Panc1 (cell line): Measurements from ENCODE around the gene KRTAP5-7. TPM values are rescaled to one million over a fixed set of nuclear protein-coding genes. Genes with fewer than 3 reads are reported as not detected.
"Not testable (repeated sequence)": the region's sequence is repeated elsewhere in the genome, so short reads cannot be mapped to it uniquely, and the experiment has no call there.

Experiments
- ATAC-seq: fragments of 200-7000 bp; cut with Tn5 transposase; 2 replicates; pipeline ENCODE4 v1.9.1; 2020; ENCODE audit warnings: mild to moderate bottlenecking, moderate library complexity
- BruUV-seq: library from RNA; stranded (reverse); fragments of 400-500 nt; replicated peaks from 2 replicates; lab custom pipeline; 2021; lab: Mats Ljungman, UMichigan
- CTCF ChIA-PET: fragments of 300-600 bp; sonication (Branson Sonifier 250); formaldehyde crosslinking; loops from one replicate; lab custom pipeline; 2022; ENCODE audit warnings: antibody characterized with exemption; lab: Charles Lee
- POLR2A ChIA-PET: fragments of 300-600 bp; sonication (Branson Sonifier 250); formaldehyde crosslinking; loops from one replicate; lab custom pipeline; 2022; ENCODE audit warnings: antibody characterized with exemption; lab: Charles Lee
- DNase-seq: peaks from one replicate; pipeline ENCODE4 v3.0.0-alpha.2; 2010; ENCODE audit warnings: low read depth, low spot score
- H3K27ac ChIP-seq: 2 replicates; pipeline ENCODE4 v1.5.1; 2011; ENCODE audit warnings: mild to moderate bottlenecking, low read length, inconsistent platforms
- H3K27me3 ChIP-seq: fragments of 200-500 bp; sonication (Bioruptor generic); 2 replicates; pipeline ENCODE4 v1.6.0; 2014; ENCODE audit warnings: low read length, inconsistent platforms; ENCODE audit not compliant: control insufficient read depth, insufficient read depth
- H3K36me3 ChIP-seq: fragments of 200-500 bp; sonication (Bioruptor generic); 2 replicates; pipeline ENCODE4 v1.5.1; 2014; ENCODE audit warnings: inconsistent platforms, mild to moderate bottlenecking, low read length, moderate library complexity; ENCODE audit not compliant: control insufficient read depth, insufficient read depth
- H3K4me1 ChIP-seq: 2 replicates; pipeline ENCODE4 v1.5.1; 2011; ENCODE audit warnings: inconsistent platforms, mild to moderate bottlenecking, low read length, moderate library complexity; ENCODE audit not compliant: control insufficient read depth, insufficient read depth
- H3K4me3 ChIP-seq, 2 experiments: 2 replicates each; pipeline ENCODE4 v1.5.1; 2011 to 2012; ENCODE audit warnings: low read depth in 2 of 2, low read length in 2 of 2, mild to moderate bottlenecking in 2 of 2, inconsistent platforms in 1 of 2, moderate library complexity in 1 of 2
- H3K9me3 ChIP-seq: fragments of 200-500 bp; sonication (Bioruptor generic); 2 replicates; pipeline ENCODE4 v1.5.1; 2014; ENCODE audit warnings: low read depth, mild to moderate bottlenecking, inconsistent platforms, low read length, moderate library complexity; ENCODE audit not compliant: control insufficient read depth, insufficient read depth
- CTCF ChIP-seq: fragments of 450-650 bp; IDR thresholded peaks from 2 replicates; pipeline ENCODE4 v1.5.1; 2017; ENCODE audit warnings: mild to moderate bottlenecking
- POLR2AphosphoS5 ChIP-seq: IDR thresholded peaks from 2 replicates; pipeline ENCODE4 v1.6.1; 2012; ENCODE audit warnings: mild to moderate bottlenecking, low read depth, low read length, moderate library complexity
- REST ChIP-seq, 2 experiments: IDR thresholded peaks; 2 replicates each; pipeline ENCODE4 v1.6.1; 2011 to 2012; ENCODE audit warnings: low read depth in 2 of 2, control low read depth in 1 of 2, low read length in 1 of 2, mild to moderate bottlenecking in 1 of 2, moderate library complexity in 1 of 2; ENCODE audit not compliant: insufficient read depth in 1 of 2
- SIN3A ChIP-seq: IDR thresholded peaks from 2 replicates; pipeline ENCODE4 v1.6.1; 2012; ENCODE audit warnings: low read depth, mild to moderate bottlenecking, low read length, moderate library complexity, borderline replicate concordance; ENCODE audit not compliant: insufficient read depth
- TCF7L2 ChIP-seq: IDR thresholded peaks from 2 replicates; pipeline ENCODE4 v1.6.1; 2011; ENCODE audit warnings: mild to moderate bottlenecking, low read depth, low read length, inconsistent platforms
- in situ Hi-C: cut with HindIII; loops from 2 replicates; pipeline ENCODE4 v1.10.0; 2016; ENCODE audit warnings: low sequenced_read_pairs, low pct_unique_long_range_greater_than_20kb
- intact Hi-C: fragments of 100-400 bp; cut with micrococcal nuclease; formaldehyde crosslinking; loops from one replicate; pipeline ENCODE4 v1.10.0; 2022; ENCODE audit not compliant: unreplicated experiment
- total RNA-seq: library from RNA; stranded (reverse); gene quantifications from one replicate; pipeline ENCODE4 v1.2.1, GENCODE V29; 2021; ENCODE audit not compliant: unreplicated experiment

KRTAP5-7 gene
- total RNA-seq, 1 experiment from 2014 or later, result not detected

- Histone ChIP-seq H3K27me3 (no peaks in the 10 kb centered on the region), H3K36me3 (no peaks in the 10 kb centered on the region), H3K27ac (no peak overlapping the region), H3K4me1 (no peaks in the 10 kb centered on the region), H3K9me3 (no peaks in the 10 kb centered on the region), H3K4me3 (no peak overlapping the region)
- CTCF ChIA-PET, result no interaction called here
- no TSS peak for BruUV-seq
- POLR2A ChIA-PET, result no interaction called here
- TF ChIP-seq POLR2AphosphoS5 (no peak), REST (IDR thresholded peaks at IDR 0.05; ENCODE audit: insufficient read depth in 1 of 2, low read depth in 2 of 2, low read length in 1 of 2) (no peak), SIN3A (no peak), CTCF (no peak), TCF7L2 (no peak)
- intact Hi-C loops (no loop called here), in situ Hi-C loops (no loop called here)
- DNase-seq (no peak), ATAC-seq (no peak)
These were observed 11.9 kb downstream of the KRTAP5-7 start for GRCh38 chr11:71539017-71539416.

GRCh38 chr11:71539971-71540370 is 12.9 kb downstream of the KRTAP5-7 start:
- H3K27me3 ChIP-seq, H3K27ac ChIP-seq, BruUV-seq, intact Hi-C loops, DNase-seq, H3K4me3 ChIP-seq, in situ Hi-C loops, POLR2A ChIA-PET, CTCF ChIA-PET, ATAC-seq, H3K4me1 ChIP-seq, H3K9me3 ChIP-seq, H3K36me3 ChIP-seq: not testable (repeated sequence)

- POLR2A ChIA-PET, ATAC-seq, DNase-seq, H3K36me3 ChIP-seq, H3K9me3 ChIP-seq, H3K27me3 ChIP-seq, H3K4me3 ChIP-seq, H3K27ac ChIP-seq, intact Hi-C loops, CTCF ChIA-PET, in situ Hi-C loops, BruUV-seq, H3K4me1 ChIP-seq: not testable (repeated sequence)
These were observed 13.6 kb downstream of the KRTAP5-7 start for GRCh38 chr11:71540521-71541304.
